Measurements from ENCODE around the gene SETDB1.
A peak's percentile ranks its signal among the peaks of the same experiment; 100 is the strongest.

SETDB1 gene

GRCh38 chr1:150985179-150985825 lies 59.1 kb downstream of the SETDB1 start:
- TF ChIP-seq JUND (IDR thresholded peaks at IDR 0.05; ENCODE audit: low read depth), result no peak
- no peak for DNase-seq (ENCODE audit: low read depth in 1 of 2, low spot score in 1 of 2)
- in situ Hi-C loops (cut with HindIII; ENCODE audit: low pct_unique_long_range_greater_than_20kb, low sequenced_read_pairs), result no loop called here

DNA sequence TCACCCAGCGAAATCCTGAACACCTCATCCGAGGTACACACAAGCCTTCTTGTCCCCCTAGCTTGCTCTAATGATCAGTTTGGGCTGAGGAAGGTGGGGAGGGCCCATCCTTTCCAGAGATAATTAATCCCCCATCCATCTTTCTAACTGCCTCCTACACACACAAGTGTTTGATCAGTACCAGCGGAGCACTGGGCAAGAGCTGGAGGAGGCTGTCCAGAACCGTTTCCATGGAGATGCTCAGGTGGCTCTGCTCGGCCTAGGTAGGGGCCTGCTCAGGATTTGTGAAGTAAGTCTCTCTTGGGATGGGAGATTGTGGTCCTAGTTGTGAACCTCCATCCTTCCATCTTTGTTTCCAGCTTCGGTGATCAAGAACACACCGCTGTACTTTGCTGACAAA lies 61.8 kb downstream of the SETDB1 start:
- no peak for DNase-seq (ENCODE audit: low read depth in 1 of 2, low spot score in 1 of 2)
- in situ Hi-C loops (cut with HindIII; ENCODE audit: low pct_unique_long_range_greater_than_20kb, low sequenced_read_pairs), result no loop called here
- no peak for TF ChIP-seq JUND (IDR thresholded peaks at IDR 0.05; ENCODE audit: low read depth)

DNA sequence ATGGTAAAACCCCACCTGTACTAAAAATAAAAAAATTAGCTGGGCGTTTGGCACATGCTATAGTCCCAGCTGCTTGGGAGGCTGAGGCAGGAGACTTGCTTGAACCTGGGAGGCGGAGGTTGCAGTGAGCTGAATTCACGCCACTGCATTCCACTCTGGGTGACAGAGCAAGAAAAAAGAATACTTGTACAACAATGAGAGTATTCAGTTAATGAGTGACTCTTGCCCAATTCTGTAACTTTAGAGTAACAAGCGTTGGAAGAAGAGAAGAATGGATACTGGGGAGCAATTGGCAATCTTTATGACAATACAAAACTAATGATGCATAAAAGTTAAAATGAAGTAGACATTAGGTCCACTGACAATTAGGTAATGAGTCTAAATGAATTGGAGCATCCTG lies 66.5 kb downstream of the SETDB1 start:
- DNase-seq (ENCODE audit: low read depth in 1 of 2, low spot score in 1 of 2), result no peak
- in situ Hi-C loops (cut with HindIII; ENCODE audit: low pct_unique_long_range_greater_than_20kb, low sequenced_read_pairs), result no loop called here
- TF ChIP-seq JUND (IDR thresholded peaks at IDR 0.05; ENCODE audit: low read depth), result no peak

- DNase-seq (ENCODE audit: low read depth in 1 of 2, low spot score in 1 of 2), result no peak
- TF ChIP-seq JUND (IDR thresholded peaks at IDR 0.05; ENCODE audit: low read depth), result no peak
- in situ Hi-C loops (cut with HindIII; ENCODE audit: low pct_unique_long_range_greater_than_20kb, low sequenced_read_pairs), result no loop called here
Measured at GRCh38 chr1:150994248-150994647, 68.1 kb downstream of the SETDB1 start.

- no peak for DNase-seq (ENCODE audit: low read depth in 1 of 2, low spot score in 1 of 2)
- in situ Hi-C loops (cut with HindIII; ENCODE audit: low pct_unique_long_range_greater_than_20kb, low sequenced_read_pairs), result no loop called here
- TF ChIP-seq JUND (IDR thresholded peaks at IDR 0.05; ENCODE audit: low read depth), result no peak
Measured at GRCh38 chr1:150995460-150995859, 69.3 kb downstream of the SETDB1 start.

DNA sequence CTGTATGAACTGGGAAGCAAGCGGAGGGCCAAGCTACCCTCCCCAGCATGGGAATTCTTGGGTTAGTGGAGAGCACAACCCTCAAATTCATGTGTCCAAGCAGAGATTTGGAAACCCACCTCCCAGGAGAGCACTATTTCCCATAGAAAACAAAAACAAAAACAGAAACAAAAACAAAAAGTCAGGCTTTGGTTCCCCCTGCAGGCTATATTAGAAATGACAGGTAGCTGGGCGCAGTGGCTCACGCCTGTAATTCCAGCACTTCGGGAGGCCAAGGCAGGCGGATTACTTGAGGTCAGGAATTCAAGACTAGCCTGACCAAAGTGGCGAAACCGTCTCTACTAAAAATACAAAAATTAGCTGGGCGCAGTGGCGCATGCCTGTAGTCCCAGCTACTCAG lies 69.7 kb downstream of the SETDB1 start:
- in situ Hi-C loops (cut with HindIII; ENCODE audit: low pct_unique_long_range_greater_than_20kb, low sequenced_read_pairs), result no loop called here

DNA sequence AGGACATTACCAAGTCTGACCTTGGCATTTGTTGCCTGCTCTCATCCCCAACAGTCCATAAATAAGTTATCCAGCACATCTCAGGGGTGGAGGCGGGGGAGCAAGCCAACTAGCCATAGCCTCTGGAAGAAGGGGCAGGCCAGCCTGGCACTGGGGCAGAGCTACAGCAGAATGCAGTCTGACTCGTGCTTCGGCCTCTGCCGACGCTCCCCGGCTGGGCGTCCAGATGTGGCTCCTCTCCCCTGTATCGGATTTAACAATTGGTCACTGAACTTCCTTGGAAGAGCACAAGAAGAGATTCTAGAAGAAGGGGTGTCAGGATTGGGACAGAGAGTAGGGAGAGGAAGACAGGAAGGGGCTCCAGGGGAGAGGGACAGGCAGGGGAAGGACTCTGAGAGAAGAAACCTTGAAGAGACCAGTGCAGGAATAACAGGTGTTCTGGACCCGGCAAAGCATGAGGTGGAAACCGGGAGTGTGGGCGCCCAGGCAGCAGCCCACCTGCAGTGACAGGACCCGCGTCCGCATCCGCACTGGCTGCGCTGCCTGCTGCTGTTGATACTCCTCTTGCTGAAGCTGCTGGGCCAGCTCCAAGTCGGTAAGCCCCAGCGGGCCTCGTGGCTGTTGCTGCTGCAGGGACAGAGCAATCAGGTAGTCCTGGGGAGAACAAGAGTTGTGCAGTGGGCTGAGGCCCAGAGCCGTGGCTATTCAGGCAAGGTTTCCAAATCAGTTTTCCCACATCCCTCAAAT lies 71.1 kb downstream of the SETDB1 start:
- in situ Hi-C loops (cut with HindIII; ENCODE audit: low pct_unique_long_range_greater_than_20kb, low sequenced_read_pairs), result no loop called here
- TF ChIP-seq JUND (IDR thresholded peaks at IDR 0.05; ENCODE audit: low read depth), result no peak

More for the DNA sequence above, 69.7 kb downstream of the SETDB1 start:
- DNase-seq (ENCODE audit: low read depth in 1 of 2, low spot score in 1 of 2), result peak in 1 of 2 experiments; percentile 58
- no peak for TF ChIP-seq JUND (IDR thresholded peaks at IDR 0.05; ENCODE audit: low read depth)

GRCh38 chr1:150997949-150998348 lies 71.8 kb downstream of the SETDB1 start:
- no peak for DNase-seq (ENCODE audit: low read depth in 1 of 2, low spot score in 1 of 2)
- in situ Hi-C loops (cut with HindIII; ENCODE audit: low pct_unique_long_range_greater_than_20kb, low sequenced_read_pairs), result no loop called here
- no peak for TF ChIP-seq JUND (IDR thresholded peaks at IDR 0.05; ENCODE audit: low read depth)

More for the DNA sequence above, 71.1 kb downstream of the SETDB1 start:
- DNase-seq (ENCODE audit: low read depth in 1 of 2, low spot score in 1 of 2), result no peak

DNA sequence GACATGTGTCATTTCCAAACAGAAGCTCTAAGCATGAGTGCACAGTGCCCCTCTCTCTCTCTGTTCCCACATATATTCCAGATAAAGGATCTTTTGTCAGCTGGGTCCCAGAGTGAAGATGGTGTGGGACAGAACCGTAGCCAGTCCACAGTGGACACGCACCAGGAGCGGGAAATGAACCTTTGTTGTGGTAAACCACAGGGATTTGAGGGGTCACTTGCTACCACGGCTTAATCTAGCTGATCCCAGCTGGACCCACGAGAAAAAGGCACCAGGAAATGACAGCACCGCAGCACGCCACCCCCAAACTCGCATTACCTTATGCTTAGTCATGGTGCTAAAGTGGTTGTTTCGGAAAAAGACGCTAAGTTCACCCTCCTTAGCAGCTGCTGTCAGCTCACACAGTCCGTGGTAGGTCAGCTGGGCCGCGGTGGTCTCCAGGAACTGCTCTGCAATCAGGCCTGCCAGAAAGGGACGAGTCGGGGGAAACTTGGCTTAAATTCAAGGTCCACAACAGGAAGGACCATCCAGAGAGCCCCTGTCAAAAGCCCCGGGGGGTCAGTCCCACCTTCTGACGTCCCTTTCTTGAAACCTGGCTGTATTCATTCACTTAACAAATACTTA lies 73.0 kb downstream of the SETDB1 start:
- in situ Hi-C loops (cut with HindIII; ENCODE audit: low pct_unique_long_range_greater_than_20kb, low sequenced_read_pairs), result no loop called here
- DNase-seq (ENCODE audit: low read depth in 1 of 2, low spot score in 1 of 2), result no peak
- no peak for TF ChIP-seq JUND (IDR thresholded peaks at IDR 0.05; ENCODE audit: low read depth)

- no peak for DNase-seq (ENCODE audit: low read depth in 1 of 2, low spot score in 1 of 2)
- in situ Hi-C loops (cut with HindIII; ENCODE audit: low pct_unique_long_range_greater_than_20kb, low sequenced_read_pairs), result no loop called here
- TF ChIP-seq JUND (IDR thresholded peaks at IDR 0.05; ENCODE audit: low read depth), result no peak
Measured at GRCh38 chr1:150999926-151000325, 73.8 kb downstream of the SETDB1 start.

DNA sequence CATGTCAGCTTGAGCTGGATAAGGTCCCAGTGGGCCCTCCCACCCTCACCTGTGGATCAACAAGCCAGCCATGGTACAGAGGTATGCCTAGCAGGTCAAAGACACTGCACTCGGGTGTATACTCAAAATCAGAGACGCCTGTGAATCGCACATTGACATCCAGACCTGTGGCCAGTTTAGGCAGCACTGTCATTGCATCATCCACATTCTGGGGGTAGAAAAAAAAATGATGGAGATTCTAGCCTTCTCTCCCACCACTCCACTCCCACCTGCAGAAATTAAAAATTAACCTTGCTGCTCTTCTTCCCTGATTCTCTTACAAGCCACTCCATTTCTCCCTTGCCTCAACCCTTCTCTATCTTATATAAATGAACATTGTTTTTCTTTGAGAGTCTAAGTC lies 74.2 kb downstream of the SETDB1 start:
- in situ Hi-C loops (cut with HindIII; ENCODE audit: low pct_unique_long_range_greater_than_20kb, low sequenced_read_pairs), result no loop called here
- no peak for DNase-seq (ENCODE audit: low read depth in 1 of 2, low spot score in 1 of 2)
- TF ChIP-seq JUND (IDR thresholded peaks at IDR 0.05; ENCODE audit: low read depth), result no peak

DNA sequence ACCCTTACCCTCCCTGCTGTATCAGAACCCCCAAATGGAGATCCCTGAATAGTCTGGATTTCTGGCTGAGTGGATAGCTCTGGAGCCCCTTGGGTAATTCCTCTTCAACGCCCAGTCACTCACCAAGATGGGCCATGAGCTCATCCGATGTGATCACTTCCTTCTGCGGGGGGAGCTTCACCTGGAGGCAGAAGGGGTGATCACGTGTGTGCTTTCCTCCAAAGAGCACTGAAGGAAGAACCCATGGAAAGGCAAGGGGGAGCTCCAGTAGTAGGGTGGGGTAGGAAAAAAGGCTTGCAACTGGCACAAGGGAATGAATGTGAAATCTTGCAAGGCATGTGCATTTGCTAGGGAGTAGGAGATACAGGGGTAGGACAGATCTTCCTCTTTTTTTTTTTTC lies 75.4 kb downstream of the SETDB1 start:
- no peak for DNase-seq (ENCODE audit: low read depth in 1 of 2, low spot score in 1 of 2)
- in situ Hi-C loops (cut with HindIII; ENCODE audit: low pct_unique_long_range_greater_than_20kb, low sequenced_read_pairs), result no loop called here
- TF ChIP-seq JUND (IDR thresholded peaks at IDR 0.05; ENCODE audit: low read depth), result no peak

GRCh38 chr1:151002051-151002450 lies 75.9 kb downstream of the SETDB1 start:
- DNase-seq (ENCODE audit: low read depth in 1 of 2, low spot score in 1 of 2), result no peak
- in situ Hi-C loops (cut with HindIII; ENCODE audit: low pct_unique_long_range_greater_than_20kb, low sequenced_read_pairs), result no loop called here
- no peak for TF ChIP-seq JUND (IDR thresholded peaks at IDR 0.05; ENCODE audit: low read depth)

All from T47D (cell line).